HL-60 (cell line): Measurements from ENCODE around the gene PUM1.

Experiments
- POLR2AphosphoS5 ChIP-seq: IDR thresholded peaks from 2 replicates; pipeline ENCODE4 v1.6.1; 2012; ENCODE audit warnings: low read depth
- TF ChIP-seq, protein P1 (sequence below): IDR thresholded peaks from one replicate; pipeline ENCODE4 v1.5.1; 2011; ENCODE audit warnings: low read length, control low read depth, inconsistent platforms; ENCODE audit not compliant: insufficient read depth

DNA sequence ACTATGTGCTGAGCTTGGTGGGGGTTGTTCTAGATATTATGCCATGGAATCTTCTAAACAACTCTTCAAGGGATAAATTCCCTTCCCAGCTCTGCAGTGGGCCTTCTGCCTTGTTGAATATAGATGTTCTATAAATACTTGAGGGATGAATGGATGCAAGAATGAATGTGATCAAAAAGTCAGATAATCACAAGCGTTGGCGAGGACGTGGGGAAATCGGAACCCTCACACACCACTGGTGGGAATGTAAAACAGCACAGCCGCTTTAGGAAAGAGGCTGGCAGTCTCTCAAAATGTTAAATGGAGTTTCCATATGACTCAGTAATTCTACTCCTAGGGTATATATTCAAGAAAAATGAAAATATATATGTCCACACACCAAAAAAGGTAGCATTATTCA lies 176.0 kb downstream of the PUM1 start:
- TF ChIP-seq, protein P1, sequence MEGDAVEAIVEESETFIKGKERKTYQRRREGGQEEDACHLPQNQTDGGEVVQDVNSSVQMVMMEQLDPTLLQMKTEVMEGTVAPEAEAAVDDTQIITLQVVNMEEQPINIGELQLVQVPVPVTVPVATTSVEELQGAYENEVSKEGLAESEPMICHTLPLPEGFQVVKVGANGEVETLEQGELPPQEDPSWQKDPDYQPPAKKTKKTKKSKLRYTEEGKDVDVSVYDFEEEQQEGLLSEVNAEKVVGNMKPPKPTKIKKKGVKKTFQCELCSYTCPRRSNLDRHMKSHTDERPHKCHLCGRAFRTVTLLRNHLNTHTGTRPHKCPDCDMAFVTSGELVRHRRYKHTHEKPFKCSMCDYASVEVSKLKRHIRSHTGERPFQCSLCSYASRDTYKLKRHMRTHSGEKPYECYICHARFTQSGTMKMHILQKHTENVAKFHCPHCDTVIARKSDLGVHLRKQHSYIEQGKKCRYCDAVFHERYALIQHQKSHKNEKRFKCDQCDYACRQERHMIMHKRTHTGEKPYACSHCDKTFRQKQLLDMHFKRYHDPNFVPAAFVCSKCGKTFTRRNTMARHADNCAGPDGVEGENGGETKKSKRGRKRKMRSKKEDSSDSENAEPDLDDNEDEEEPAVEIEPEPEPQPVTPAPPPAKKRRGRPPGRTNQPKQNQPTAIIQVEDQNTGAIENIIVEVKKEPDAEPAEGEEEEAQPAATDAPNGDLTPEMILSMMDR = no peak
- no peak for TF ChIP-seq POLR2AphosphoS5
